Measurements from ENCODE around the gene VPS41.

The VPS41 gene

GRCh38 chr7:38736138-38736537 is 172.9 kb downstream of the VPS41 start:
- H3K27ac ChIP-seq, result no peak overlapping the region
- no peak for TF ChIP-seq CTCF (conservative IDR thresholded peaks at IDR 0.05)

- TF ChIP-seq CTCF (conservative IDR thresholded peaks at IDR 0.05), result no peak
- H3K27ac ChIP-seq, result no peak overlapping the region
Observed at GRCh38 chr7:38731215-38731614, 177.8 kb downstream of the VPS41 start.

GRCh38 chr7:38728145-38728544 is 180.8 kb downstream of the VPS41 start:
- TF ChIP-seq CTCF (conservative IDR thresholded peaks at IDR 0.05), result no peak
- no peak overlapping the region for H3K27ac ChIP-seq

- no peak for TF ChIP-seq CTCF (conservative IDR thresholded peaks at IDR 0.05)
- no peak overlapping the region for H3K27ac ChIP-seq
Observed at GRCh38 chr7:38727184-38727940, 181.6 kb downstream of the VPS41 start.

GRCh38 chr7:38723327-38723726 is 185.7 kb downstream of the VPS41 start:
- no peak overlapping the region for H3K27ac ChIP-seq
- no peak for TF ChIP-seq CTCF (conservative IDR thresholded peaks at IDR 0.05)

- H3K27ac ChIP-seq, result no peak overlapping the region
- TF ChIP-seq CTCF (conservative IDR thresholded peaks at IDR 0.05), result peak; percentile 16; the same call in 1 of the 2 replicates
Observed at GRCh38 chr7:38716397-38716796, 192.6 kb downstream of the VPS41 start.

- no peak for TF ChIP-seq CTCF (conservative IDR thresholded peaks at IDR 0.05)
- H3K27ac ChIP-seq, result no peak overlapping the region
Observed at GRCh38 chr7:38709123-38709522, 199.9 kb downstream of the VPS41 start.
